Skin epidermis (tissue), 12 donors: ENCODE measurements around the gene RSPH9.
"Not testable (repeated sequence)": the region's sequence is repeated elsewhere in the genome, so short reads cannot be mapped to it uniquely, and the experiment has no call there.

ENCODE experiments used
- H3K27ac ChIP-seq, 21 experiments: fragments of 200-600 bp; sonication (generic) in 11 of 21; one replicate each; pipeline ENCODE4 v1.5.0; 2020; ENCODE audit warnings: mild to moderate bottlenecking in 3 of 21, inconsistent platforms in 2 of 21, moderate library complexity in 2 of 21
- H3K4me3 ChIP-seq, 7 experiments: fragments of 200-600 bp; sonication (generic) in 2 of 7; one replicate each; pipeline ENCODE4 v1.5.0; 2020; ENCODE audit warnings: inconsistent platforms in 2 of 7, mild to moderate bottlenecking in 2 of 7, moderate library complexity in 1 of 7

RSPH9 gene

DNA sequence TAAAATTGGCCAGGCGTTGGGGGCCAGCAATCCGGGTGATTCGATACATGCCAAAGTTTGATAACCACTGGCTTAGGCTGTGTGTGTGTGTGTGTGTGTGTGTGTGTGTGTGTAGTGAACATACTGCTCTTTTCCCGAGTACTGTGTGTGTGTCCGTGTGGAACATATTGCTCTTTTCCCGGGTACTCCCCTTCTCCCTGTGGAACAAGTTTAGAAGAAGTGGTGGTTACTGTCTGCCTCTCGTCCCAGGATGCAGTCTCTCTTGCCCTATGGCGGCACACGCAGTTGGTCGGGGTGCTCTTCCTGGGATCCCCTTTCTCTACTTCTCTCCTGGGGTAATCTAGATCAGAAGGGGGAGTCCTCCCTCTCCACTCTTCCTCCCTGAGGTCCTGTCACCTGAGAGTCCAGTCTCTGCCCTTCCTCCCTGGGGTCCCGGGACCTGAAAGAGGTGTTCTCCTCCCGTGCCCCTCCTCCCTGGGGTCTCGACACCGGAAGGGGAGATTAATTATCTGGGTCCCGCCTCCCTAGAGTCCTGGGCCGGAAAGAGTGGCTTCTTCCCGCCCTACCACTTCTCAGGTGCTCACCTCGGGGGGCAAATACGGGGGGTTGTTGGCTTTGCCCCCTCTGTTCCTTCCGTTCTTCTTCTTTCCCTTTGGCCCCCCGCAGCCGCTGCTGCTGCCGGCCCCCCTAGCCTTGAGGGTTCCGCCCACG, 16.3 kb upstream of the RSPH9 start:
- Histone ChIP-seq H3K4me3 (peak overlapping the region; percentile 76 to 98 (median 92)), H3K27ac (peak overlapping the region; percentile 77 to 99 (median 97))

DNA sequence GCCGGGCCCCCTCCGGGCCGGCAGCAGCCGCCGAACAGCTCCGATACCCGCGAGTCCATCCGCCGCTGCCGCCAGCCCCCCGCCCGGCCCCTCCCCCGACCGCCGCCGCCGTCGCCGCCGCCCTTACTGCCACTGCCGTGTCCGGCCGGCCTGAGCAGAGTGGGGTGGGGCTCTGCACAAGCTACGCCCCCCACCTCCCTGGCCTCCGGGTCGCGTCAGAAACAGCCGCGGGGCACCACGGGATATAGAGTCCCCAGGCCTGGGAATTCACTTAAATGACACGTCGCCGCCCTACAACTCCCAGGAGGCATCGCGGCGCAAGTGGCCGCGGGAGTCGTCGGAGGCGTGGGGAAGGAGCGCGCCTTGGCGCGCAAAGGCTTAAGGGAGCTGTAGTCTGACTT, 15.7 kb upstream of the RSPH9 start, which contains the start of gene GTPBP2:
TSS of gene GTPBP2 (minus strand) at position 161 of the 401 bp plus-strand sequence. CDS start at position 59, 102 bp downstream.
- peak within 1 kb of the TSS; percentile 76 to 98 (median 92) for H3K4me3 ChIP-seq
- peak within 1 kb of the TSS; percentile 77 to 99 (median 97) for H3K27ac ChIP-seq

- H3K4me3 ChIP-seq = peak overlapping the region; percentile 76 to 98 (median 92)
- H3K27ac ChIP-seq = peak overlapping the region; percentile 40 to 99 (median 97)
Measured at GRCh38 chr6:43629505-43630300, 15.1 kb upstream of the RSPH9 start.

DNA sequence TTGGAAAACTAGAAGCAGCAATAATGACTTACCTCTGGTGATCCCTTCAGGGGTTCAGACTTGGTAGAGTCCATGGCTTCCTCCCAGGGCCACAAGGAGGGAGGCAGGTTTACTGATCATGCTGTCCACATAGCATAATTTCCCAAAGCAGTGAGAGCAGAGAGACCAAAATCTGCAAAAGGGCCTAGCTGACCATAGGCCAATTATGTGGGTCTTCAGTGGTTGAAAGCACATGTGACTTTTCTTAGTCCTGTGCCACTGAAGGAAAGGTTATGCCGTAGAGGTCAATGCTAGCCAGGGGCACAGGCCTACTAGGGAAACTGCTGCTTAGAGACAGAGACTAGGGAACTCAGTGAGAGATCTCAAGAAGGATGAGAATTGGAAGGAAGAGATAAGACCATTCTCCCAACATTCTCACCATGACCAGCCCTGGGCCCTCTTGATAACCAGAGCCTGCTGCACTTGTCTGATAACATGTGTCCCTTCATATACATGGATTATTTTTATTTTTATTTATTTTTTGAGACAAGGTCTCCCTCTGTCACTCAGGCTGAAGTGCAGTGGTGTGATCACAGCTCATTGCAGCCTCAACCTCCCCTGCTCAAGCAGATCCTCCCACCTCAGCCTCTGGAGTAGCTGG, 13.7 kb upstream of the RSPH9 start:
- Histone ChIP-seq H3K27ac (peak overlapping the region in 2 of 21 experiments; percentile 98 to 99), H3K4me3 (no peak overlapping the region)

DNA sequence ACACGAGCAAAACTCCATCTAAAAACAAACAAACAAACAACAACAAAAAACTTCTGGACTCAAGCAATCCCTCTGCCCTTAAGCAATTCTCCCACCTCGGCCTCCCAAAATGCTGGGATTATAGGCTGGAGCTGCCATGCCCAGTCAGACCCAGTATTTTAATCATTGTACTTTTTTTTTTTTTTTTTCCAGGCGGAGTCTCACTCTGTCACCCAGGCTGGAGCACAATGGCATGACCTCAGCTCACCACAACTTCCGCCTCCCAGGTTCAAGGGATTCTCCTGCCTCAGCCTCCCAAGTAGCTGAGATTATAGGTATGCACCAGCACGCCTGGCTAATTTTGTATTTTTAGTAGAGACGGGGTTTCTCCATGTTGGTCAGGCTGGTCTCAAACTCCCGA, 11.8 kb upstream of the RSPH9 start:
- H3K27ac ChIP-seq = not testable (repeated sequence)

DNA sequence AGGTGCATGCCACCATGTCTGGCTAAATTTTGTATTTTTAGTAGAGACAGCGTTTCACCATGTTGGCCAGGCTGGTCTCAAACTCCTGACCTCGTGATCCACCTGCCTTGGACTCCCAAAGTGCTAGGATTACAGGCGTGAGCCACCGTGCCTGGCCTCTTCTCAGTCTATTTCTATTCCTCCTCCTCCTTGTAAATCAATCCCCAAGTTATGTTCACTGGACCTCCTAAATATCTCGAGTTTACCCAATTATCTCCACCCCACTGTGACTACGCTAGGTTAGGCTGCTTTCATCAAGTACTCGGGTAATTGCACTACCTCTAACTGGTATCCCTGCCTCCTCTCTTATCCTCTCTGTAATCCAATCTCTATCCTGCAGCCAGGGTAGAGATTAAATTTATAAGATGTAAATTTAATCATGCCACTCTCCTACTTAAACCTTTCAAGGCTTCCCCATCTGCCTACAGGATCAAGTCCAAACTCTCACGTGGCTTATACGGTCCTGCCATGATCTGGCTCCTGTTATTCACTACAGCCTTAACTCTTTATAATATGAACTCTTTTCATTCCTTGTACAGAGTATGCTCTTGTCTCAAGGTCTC, 10.0 kb upstream of the RSPH9 start:
- Histone ChIP-seq H3K27ac (peak overlapping the region in 13 of 21 experiments; percentile 46 to 93 (median 88)), H3K4me3 (peak overlapping the region in 1 of 7 experiments; percentile 93)

More for the DNA sequence above, 11.8 kb upstream of the RSPH9 start:
- H3K4me3 ChIP-seq = not testable (repeated sequence)

- Histone ChIP-seq H3K27ac (peak within 1 kb of the TSS in 20 of 21 experiments; percentile 46 to 93 (median 86)), H3K4me3 (peak within 1 kb of the TSS; percentile 56 to 93 (median 64))
Measured at GRCh38 chr6:43635387-43636307, 9.2 kb upstream of the RSPH9 start, which contains the start of gene MAD2L1BP. Gene MAD2L1BP, plus strand, starts transcription at chr6:43635840. Its CDS starts 36 bp downstream, at chr6:43635876.

DNA sequence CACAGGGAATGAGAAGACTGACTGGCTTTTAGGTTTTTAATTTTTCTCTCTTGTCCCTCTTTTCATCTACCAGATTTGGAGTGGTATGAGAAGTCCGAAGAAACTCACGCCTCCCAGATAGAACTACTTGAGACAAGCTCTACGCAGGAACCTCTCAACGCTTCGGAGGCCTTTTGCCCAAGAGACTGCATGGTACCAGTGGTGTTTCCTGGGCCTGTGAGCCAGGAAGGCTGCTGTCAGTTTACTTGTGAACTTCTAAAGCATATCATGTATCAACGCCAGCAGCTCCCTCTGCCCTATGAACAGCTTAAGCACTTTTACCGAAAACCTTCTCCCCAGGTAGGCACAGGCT, 8.6 kb upstream of the RSPH9 start:
- Histone ChIP-seq H3K4me3 (peak overlapping the region; percentile 56 to 93 (median 64)), H3K27ac (peak overlapping the region in 19 of 21 experiments; percentile 75 to 93 (median 86))

DNA sequence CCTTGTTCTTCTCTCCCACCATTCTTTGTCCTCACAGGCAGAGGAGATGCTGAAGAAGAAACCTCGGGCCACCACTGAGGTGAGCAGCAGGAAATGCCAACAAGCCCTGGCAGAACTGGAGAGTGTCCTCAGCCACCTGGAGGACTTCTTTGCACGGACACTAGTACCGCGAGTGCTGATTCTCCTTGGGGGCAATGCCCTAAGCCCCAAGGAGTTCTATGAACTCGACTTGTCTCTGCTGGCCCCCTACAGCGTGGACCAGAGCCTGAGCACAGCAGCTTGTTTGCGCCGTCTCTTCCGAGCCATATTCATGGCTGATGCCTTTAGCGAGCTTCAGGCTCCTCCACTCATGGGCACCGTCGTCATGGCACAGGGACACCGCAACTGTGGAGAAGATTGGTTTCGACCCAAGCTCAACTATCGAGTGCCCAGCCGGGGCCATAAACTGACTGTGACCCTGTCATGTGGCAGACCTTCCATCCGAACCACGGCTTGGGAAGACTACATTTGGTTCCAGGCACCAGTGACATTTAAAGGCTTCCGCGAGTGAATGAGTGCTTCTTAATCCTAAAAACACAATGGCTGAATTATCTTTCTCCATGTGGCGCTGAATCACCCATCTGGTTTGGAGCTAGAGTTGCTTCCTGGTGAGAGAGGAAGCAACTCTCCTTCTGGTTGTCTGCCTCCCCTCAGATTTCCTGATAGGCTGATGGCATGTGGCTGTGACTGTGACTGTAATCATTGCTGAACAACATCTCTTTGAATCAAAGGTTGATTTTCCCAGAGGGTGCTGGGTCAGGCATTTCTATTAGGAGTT, 4.6 kb upstream of the RSPH9 start:
- Histone ChIP-seq H3K27ac (peak overlapping the region in 1 of 21 experiments; percentile 51), H3K4me3 (no peak overlapping the region)

DNA sequence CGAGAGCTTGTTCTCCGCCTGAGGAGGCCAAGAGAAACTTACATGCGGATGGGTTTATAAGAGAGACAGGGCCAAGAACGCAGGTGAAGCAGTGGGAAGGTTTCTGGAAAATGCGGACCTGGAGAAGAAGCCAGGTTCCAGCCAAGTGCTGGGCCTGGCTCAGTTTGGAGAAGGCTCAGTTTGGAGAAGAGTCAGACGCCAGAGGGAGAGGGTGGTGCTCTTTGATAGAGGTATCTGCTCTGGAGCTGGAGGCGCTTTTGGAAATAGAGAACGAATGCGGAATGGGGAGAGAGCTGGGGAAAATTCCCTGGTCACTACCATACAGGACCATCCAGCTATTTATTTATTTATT, 753 bp downstream of the RSPH9 start:
- Histone ChIP-seq H3K27ac (peak overlapping the region in 2 of 21 experiments; percentile 16 to 18), H3K4me3 (peak overlapping the region; percentile 10 to 38 (median 28))

DNA sequence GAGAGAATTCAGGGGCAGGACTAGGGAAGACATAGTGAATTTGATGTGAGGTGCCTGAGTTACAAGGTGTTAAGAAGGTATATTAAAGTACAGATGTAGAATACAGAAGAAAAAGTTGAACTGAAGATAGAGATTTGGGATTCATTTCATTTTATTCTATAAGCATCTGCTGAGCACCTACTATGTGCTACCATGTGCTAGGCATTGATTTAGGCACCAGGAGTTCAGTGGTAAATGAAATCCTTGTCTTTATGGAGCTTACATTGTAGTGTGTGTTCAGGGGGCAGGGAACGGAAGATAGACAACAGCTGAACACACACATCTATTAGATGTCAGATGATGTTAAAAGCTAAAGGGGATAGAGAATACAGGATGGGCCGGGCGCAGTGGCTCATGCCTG, 2.8 kb downstream of the RSPH9 start:
- H3K27ac ChIP-seq = no peak overlapping the region

GRCh38 chr6:43648248-43648647, 3.4 kb downstream of the RSPH9 start:
- Histone ChIP-seq H3K4me3 (no peak overlapping the region), H3K27ac (no peak overlapping the region)

More for the DNA sequence above, 2.8 kb downstream of the RSPH9 start:
- H3K4me3 ChIP-seq = no peak overlapping the region

- H3K27ac ChIP-seq, H3K4me3 ChIP-seq: not testable (repeated sequence)
Measured at GRCh38 chr6:43652822-43653221, 8.0 kb downstream of the RSPH9 start.

DNA sequence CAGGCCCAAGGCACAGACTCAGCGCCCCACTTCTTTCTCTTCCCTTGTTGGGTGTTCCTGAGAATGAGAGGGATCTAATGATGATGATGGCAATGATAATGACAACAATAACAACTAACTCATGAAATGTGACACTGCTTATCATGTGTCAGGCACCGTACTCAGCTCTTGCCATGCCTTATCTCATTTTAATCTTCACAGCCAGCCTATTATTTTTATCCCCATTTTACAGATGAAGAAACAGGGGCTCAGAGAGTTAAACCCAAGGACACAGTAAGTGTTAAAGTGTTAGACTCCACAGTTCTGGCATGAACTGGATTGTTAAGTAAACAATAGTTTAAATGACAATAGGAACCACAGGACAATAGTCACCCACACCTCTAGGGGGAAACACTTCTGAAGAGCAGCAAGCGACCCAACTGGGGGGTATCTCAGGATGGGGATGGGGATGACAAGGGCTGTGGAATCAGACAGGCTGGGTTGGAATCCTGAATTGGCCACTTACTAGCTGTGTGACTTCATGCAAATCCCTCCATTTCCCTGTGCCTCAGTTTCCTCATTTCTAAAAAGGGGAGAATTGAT, 12.5 kb downstream of the RSPH9 start:
- H3K4me3 ChIP-seq = no peak overlapping the region
- no peak overlapping the region for H3K27ac ChIP-seq

GRCh38 chr6:43658161-43658560, 13.3 kb downstream of the RSPH9 start:
- Histone ChIP-seq H3K27ac (no peak overlapping the region), H3K4me3 (no peak overlapping the region)

GRCh38 chr6:43662948-43663347, 18.1 kb downstream of the RSPH9 start:
- not testable (repeated sequence) for H3K27ac ChIP-seq, H3K4me3 ChIP-seq

DNA sequence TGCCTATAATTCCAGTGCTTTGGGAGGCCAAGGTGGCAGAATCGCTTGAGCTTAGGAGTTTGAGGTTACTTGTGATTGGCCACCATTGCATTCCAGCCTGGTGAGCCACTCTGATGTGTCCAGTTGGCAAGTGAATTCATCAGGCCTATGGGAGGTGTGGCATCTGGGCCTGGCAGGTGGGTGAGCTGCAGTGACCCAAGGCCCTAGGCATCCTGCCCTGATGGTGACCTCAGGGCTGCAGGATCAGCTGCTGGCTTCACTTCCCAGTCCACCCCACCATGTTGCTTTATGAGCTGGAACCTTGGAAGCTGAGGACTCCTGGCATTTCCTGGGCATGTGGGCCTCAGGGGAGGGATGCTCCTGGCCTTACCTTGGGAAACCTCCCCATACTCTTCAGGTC, 20.5 kb downstream of the RSPH9 start:
- H3K27ac ChIP-seq = no peak overlapping the region
- no peak overlapping the region for H3K4me3 ChIP-seq
